22Rv1 (cell line): Measurements from ENCODE around the gene PSG6.
"Not testable (repeated sequence)": the region's sequence is repeated elsewhere in the genome, so short reads cannot be mapped to it uniquely, and the experiment has no call there.

Source experiments
- CTCF ChIP-seq: fragments of 450-650 bp; IDR thresholded peaks from 2 replicates; pipeline ENCODE4 v1.5.1; 2017; ENCODE audit warnings: mild to moderate bottlenecking
- ZFX ChIP-seq: fragments of 450-650 bp; IDR thresholded peaks from 2 replicates; pipeline ENCODE4 v1.6.1; 2017; ENCODE audit warnings: antibody characterized with exemption, borderline replicate concordance

GRCh38 chr19:42917634-42918033 lies at the start of gene PSG6:
- not testable (repeated sequence) for TF ChIP-seq CTCF, ZFX
